GM12892 (cell line): ENCODE results near the gene IGSF5.
"Not testable (repeated sequence)": the region's sequence is repeated elsewhere in the genome, so short reads cannot be mapped to it uniquely, and the experiment has no call there.

Experiments used
- DNase-seq: peaks from one replicate; pipeline ENCODE4 v3.0.0; 2011; ENCODE audit not compliant: insufficient read length
- FAIRE-seq: peaks from 2 replicates; lab custom pipeline; 2011; peaks lifted over from hg19 to GRCh38; lab: Jason Lieb, UNC
- POLR2A ChIP-seq: IDR thresholded peaks from 2 replicates; pipeline ENCODE4 v1.6.1; 2011; ENCODE audit warnings: low read depth, low read length, control low read depth
- POLR2AphosphoS5 ChIP-seq: IDR thresholded peaks from 2 replicates; pipeline ENCODE4 v1.6.1; 2011; ENCODE audit warnings: low read depth, low read length, control low read depth
- TAF1 ChIP-seq: IDR thresholded peaks from 2 replicates; pipeline ENCODE4 v1.6.1; 2011; ENCODE audit warnings: low read depth, mild to moderate bottlenecking, control low read depth, low read length, borderline replicate concordance

The IGSF5 gene

GRCh38 chr21:39720126-39720778, 24.7 kb upstream of the IGSF5 start:
- FAIRE-seq: no peak
- TF ChIP-seq POLR2AphosphoS5: no peak
- TF ChIP-seq POLR2A: no peak
- TF ChIP-seq TAF1: no peak
- no peak for DNase-seq

DNA sequence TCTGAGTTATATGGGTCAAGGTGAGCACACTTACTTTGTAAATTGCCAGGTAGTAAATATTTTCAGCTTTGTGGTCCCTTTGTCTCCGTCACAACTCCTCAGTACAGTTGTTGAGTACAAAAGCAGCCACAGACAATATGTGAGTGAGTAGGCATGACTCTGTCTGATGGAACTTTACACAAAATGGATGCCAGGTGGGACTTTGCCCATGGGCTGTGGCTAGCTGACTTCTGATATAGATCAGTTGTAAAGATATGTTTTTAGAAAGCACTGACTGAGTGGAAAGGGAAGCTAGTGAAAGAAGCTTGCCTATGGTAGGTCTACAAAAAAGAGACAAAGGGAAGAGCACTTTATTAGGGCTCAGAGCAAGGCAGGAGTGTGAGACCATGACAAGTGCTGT, 23.1 kb upstream of the IGSF5 start:
- DNase-seq (no peak), FAIRE-seq (no peak)
- TF ChIP-seq POLR2AphosphoS5: no peak
- no peak for TF ChIP-seq POLR2A
- no peak for TF ChIP-seq TAF1

GRCh38 chr21:39724944-39725343, 20.0 kb upstream of the IGSF5 start:
- FAIRE-seq (no peak), DNase-seq (no peak)
- TF ChIP-seq POLR2AphosphoS5: no peak
- no peak for TF ChIP-seq TAF1

DNA sequence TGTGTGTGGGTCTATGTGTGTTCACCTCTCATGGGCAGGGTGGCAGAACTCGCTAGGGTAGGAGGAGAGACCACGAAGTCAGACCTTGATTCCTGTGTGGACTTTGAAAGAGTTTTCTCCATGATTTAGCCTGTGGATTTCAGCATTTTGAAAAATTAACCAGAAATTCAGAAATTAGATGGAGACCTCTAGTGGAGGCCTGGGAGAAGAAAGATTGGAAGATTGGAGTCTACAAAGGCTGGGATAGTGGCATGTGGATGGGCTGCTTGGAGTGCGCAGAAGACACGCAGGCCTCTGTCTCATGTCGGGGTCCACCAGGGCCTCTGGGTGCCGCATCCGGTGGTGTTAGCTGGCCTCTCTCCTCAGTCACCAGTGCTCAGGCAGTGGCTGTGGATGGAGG, 18.9 kb upstream of the IGSF5 start:
- no peak for TF ChIP-seq TAF1
- no peak for TF ChIP-seq POLR2AphosphoS5
- no peak for TF ChIP-seq POLR2A
- FAIRE-seq: no peak
- no peak for DNase-seq

DNA sequence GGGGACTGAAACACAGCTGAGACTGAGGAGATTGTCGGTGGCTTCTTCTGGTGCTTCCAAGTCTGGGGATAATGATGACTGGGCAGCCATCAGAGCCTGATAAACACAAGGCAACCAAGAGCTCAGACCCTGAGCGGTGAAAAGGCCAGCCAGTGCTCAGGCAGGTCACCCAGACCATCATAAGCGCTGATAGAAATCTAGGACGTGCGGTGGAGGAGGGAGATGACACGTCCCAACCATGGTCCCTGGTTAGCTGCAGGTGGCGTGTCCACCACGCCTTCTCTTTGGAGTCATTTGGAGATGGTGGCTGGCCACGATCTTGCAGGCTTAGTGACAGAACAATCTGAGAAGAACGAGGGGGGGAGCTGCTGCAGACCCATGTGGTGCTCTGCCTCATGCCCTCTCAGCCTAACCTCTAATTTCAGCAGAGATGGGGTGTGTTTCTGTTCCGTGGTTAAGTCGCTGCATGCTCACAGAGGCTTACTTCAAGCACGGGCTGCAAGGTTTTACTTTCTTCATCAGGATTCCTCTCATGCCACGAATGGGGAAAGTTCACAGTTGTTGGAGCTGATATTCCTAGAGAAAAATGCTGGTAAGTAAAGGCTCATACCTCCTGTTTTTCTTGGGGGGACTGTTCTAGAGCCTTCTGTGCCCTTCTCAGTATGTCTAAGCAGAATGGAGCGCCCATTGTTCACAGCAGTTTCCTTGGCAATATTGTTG, 17.4 kb upstream of the IGSF5 start:
- DNase-seq (no peak), FAIRE-seq (no peak)
- no peak for TF ChIP-seq POLR2AphosphoS5
- TF ChIP-seq POLR2A: no peak
- TF ChIP-seq TAF1: no peak

GRCh38 chr21:39728341-39728740, 16.6 kb upstream of the IGSF5 start:
- TF ChIP-seq POLR2A (no peak), TAF1 (no peak), POLR2AphosphoS5 (no peak)

DNA sequence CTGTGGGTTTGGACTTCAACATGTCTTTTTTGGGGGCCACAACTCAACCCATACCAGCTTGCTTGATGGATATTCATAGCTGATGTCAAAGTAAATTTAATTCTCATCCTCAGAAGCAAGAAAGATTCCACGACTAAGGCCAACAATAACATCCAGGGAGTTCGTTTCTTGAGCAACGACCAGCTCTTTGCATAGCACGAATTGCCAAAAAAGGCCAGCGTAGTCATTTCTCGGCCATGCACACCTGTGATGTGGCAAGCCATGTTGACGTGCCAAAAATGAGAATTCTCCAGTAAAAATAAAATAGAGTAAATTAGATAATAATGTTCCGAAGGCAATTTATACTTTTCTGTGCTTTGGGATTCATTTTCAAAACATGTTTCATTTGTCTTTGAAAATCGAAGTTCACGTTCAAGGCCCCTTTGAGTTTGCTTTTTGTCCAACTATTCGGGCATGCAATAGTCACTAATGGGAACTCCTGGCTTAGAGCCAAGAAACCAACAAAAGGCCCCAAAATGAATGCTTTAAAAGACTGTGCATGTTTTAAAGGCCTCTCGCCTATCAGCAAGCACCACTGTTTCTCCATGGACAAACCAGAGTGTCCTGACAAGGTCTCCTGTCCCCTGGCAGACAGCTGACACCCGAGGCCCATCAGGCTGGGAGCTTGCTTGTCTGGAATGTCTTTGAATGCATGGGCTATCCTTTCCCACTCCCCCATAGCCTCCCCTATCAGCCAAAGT, 14.4 kb upstream of the IGSF5 start:
- FAIRE-seq: no peak
- DNase-seq: no peak

More at GRCh38 chr21:39728341-39728740, 16.6 kb upstream of the IGSF5 start:
- DNase-seq (no peak), FAIRE-seq (no peak)

DNA sequence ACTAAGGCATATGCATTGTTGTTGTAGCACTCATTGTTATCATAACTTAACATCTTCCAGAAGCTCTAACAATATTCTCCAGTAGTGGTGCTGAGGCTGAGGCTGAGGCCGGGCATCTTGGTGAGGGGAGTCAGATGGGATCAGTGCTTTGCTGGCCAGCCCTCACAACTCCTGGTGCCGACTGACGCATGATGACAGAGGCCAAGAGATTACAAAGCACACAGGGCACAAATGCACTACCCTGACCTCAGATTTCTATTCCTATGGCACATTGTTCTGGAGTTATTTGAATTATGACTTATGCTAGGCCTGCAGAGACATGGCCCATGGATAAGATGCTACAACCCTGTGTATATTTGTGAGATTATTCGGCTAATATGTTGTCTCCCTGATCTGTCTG, 8.3 kb upstream of the IGSF5 start:
- no peak for TF ChIP-seq TAF1
- no peak for TF ChIP-seq POLR2A
- no peak for TF ChIP-seq POLR2AphosphoS5
- no peak for FAIRE-seq
- no peak for DNase-seq

More for the DNA sequence above, 14.4 kb upstream of the IGSF5 start:
- TF ChIP-seq POLR2AphosphoS5: no peak
- no peak for TF ChIP-seq POLR2A
- no peak for TF ChIP-seq TAF1

- no peak for DNase-seq
- TF ChIP-seq TAF1 (no peak), POLR2AphosphoS5 (no peak), POLR2A (no peak)
- FAIRE-seq: no peak
Measured at GRCh38 chr21:39737376-39738000, 7.5 kb upstream of the IGSF5 start.

DNA sequence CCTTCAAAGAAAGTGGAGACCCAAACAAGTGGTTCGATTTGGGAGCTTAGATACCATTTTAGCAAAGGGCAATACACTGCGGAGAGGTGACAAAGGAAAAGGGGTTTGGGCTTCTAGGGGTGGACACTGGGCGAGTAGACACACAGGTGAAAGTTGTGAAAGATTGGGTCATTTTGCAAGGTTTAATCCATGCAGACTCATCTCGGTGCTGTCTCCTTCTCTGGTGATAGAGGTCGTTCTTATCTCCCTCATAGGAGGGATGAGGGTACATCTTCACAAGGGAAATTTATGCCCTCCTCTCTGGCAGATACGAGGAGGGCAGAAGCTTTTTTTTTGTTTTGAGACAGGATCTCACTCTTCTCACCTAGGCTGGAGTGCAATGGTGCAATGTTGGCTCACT, 6.4 kb upstream of the IGSF5 start:
- DNase-seq: no peak
- no peak for FAIRE-seq

DNA sequence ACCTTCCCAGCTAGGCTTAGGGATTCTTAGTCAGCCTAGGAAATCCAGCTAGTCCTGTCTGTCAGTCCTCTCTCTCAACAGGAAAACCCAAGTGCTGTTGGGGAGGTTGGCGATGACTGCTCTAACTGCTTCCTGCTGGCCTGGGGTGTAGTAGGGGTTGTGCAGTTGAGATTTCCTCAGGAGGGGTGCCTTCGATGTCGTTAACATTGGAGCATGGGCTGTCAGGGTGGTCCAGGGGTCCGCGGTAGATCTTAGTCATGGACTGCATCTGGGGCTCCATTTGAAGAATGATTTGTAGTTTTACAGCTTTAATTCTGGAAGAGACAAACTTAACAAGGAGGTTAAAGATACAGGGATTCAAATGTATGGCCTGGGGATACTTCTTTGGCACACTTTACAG, 5.5 kb upstream of the IGSF5 start:
- DNase-seq, FAIRE-seq: not testable (repeated sequence)

More for the DNA sequence above, 6.4 kb upstream of the IGSF5 start:
- TF ChIP-seq POLR2AphosphoS5 (no peak), TAF1 (no peak), POLR2A (no peak)

GRCh38 chr21:39742561-39742960, 2.4 kb upstream of the IGSF5 start:
- DNase-seq, FAIRE-seq: not testable (repeated sequence)

DNA sequence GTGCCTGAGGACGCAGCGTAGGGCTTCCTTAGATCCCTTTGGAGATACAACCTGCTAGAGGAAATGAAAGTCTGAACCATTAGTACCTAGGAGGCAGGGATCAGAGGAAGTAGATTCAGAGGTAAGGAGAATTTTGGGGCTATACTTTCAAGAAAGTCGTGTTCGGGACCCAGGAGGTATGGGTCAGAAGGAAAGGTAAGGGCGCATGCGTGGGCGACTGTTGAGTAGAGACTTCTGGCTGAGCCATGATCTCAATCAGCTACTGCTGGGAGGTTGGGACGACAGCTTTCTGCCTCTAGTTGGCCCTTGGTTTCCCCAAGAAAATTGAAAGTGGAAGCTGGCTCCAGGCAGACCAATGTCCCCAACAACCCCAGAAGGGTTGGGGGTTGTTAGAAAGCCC, 349 bp downstream of the IGSF5 start:
- FAIRE-seq, DNase-seq: not testable (repeated sequence)
